ENCODE data around the gene OGFRL1. TPM values are rescaled to one million over a fixed set of nuclear protein-coding genes. Genes with fewer than 3 reads are reported as not detected.

The OGFRL1 gene
- total and polyA plus RNA-seq, 2 donors (not counting 1 experiment from before 2014, with no cell fraction given), result 6.4 to 31.6 TPM

DNA sequence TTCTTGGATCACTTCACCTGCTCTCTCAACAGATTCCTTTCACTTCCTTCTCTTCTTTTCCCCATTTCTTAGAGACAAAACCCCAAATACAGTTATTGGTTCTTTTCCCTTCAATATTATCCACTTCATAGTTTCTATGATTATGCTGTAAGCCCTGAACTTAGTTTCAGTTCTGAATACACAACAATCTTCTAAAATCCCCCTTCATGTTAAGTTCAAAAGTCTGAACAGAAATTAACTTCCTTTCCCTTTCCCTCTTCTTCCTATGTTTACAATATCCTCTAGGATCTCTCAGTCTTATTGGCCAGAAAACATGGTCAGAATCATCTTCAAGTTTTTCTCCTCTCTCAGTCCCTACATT lies 57.7 kb downstream of the OGFRL1 start:
- Mint-ChIP-seq H3K27me3 (peaks cover 5% of the 10 kb centered on the region), H3K4me1 (peaks cover 10% of the 10 kb centered on the region), H3K4me3 (no peak overlapping the region), H3K9me3 (ENCODE audit: insufficient read depth) (no peaks in the 10 kb centered on the region), H3K27ac (no peak overlapping the region)
- H3K79me2 ChIP-seq (ENCODE audit: control insufficient read depth, insufficient read depth, low read length), result no peaks in the 10 kb centered on the region
- H3K27ac ChIP-seq (ENCODE audit: low read length in 2 of 2), result no peak overlapping the region
- no peak overlapping the region for H3K4me3 ChIP-seq (ENCODE audit: control extremely low read depth in 1 of 5, extremely low read depth in 1 of 5, insufficient read depth in 1 of 5, low read depth in 2 of 5, low read length in 4 of 5)
- TF ChIP-seq, protein P1, sequence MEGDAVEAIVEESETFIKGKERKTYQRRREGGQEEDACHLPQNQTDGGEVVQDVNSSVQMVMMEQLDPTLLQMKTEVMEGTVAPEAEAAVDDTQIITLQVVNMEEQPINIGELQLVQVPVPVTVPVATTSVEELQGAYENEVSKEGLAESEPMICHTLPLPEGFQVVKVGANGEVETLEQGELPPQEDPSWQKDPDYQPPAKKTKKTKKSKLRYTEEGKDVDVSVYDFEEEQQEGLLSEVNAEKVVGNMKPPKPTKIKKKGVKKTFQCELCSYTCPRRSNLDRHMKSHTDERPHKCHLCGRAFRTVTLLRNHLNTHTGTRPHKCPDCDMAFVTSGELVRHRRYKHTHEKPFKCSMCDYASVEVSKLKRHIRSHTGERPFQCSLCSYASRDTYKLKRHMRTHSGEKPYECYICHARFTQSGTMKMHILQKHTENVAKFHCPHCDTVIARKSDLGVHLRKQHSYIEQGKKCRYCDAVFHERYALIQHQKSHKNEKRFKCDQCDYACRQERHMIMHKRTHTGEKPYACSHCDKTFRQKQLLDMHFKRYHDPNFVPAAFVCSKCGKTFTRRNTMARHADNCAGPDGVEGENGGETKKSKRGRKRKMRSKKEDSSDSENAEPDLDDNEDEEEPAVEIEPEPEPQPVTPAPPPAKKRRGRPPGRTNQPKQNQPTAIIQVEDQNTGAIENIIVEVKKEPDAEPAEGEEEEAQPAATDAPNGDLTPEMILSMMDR (IDR thresholded peaks at IDR 0.05), result no peak
- TF ChIP-seq EZH2 (IDR thresholded peaks at IDR 0.05; ENCODE audit: borderline replicate concordance, insufficient read depth, low read depth, low read length, poor library complexity, severe bottlenecking), result no peak
- no peak overlapping the region for H3K4me2 ChIP-seq (replicated peaks; ENCODE audit: low read depth, low read length, poor library complexity, severe bottlenecking)
- H3K9ac ChIP-seq (ENCODE audit: low read length), result no peak overlapping the region
- ATAC-seq (ENCODE audit: low read depth) (no peak), DNase-seq (no peak)
- ChIA-PET CTCF (interaction anchor here (1.0 to 6.7 kb wide), 2 partner anchors 25 to 156 kb away, joined by 3 to 52 read pairs; no protein-coding TSS in a partner anchor), POLR2A (no interaction called here)
- no peaks in the 10 kb centered on the region for H3K9me3 ChIP-seq (ENCODE audit: control extremely low read depth in 1 of 3, control insufficient read depth in 2 of 3, insufficient read depth in 1 of 3, low read length in 2 of 3)
- H3K36me3 ChIP-seq (replicated peaks in 1 of 2; ENCODE audit: control extremely low read depth in 1 of 2, control insufficient read depth in 1 of 2, extremely low read depth in 1 of 2, insufficient read depth in 2 of 2, low read length in 1 of 2), result no peaks in the 10 kb centered on the region
- no peaks in the 10 kb centered on the region for H3K27me3 ChIP-seq (replicated peaks in 1 of 4; ENCODE audit: control extremely low read depth in 1 of 4, control insufficient read depth in 3 of 4, insufficient read depth in 4 of 4, low read length in 3 of 4)
- no peak overlapping the region for H2AFZ ChIP-seq (ENCODE audit: insufficient read depth, low read depth, low read length, poor library complexity, severe bottlenecking)
- H4K20me1 ChIP-seq (ENCODE audit: control insufficient read depth, insufficient read depth, low read length, poor library complexity, severe bottlenecking), result no peaks in the 10 kb centered on the region
- intact Hi-C loops (cut with micrococcal nuclease), result loop anchor here (10.0 kb wide), 1 partner anchor 392 kb away; the partner anchor contains the start of gene B3GAT2
- H3K4me1 ChIP-seq (ENCODE audit: control insufficient read depth in 2 of 2, insufficient read depth in 2 of 2, low read length in 2 of 2), result peaks cover 5 to 9% of the 10 kb centered on the region in 2 donors

DNA sequence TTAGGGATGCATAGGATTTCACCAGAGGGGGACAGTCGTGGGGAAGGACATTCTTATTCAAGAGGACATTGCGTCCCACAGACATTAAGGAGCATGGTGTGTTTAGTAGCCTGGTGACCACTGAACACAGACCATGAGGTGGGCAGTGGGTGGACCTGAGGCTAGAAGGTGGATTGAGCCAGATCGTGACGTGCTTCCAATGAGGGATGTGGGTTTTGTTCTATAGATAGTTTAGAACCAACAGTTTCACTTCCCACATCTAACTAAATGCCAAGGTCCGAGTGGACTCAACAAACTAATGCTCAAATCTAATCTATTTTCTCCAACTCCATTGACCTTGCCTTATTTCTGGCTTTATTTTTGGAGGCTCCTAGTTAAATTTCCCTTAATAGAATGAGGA lies 58.5 kb downstream of the OGFRL1 start:
- TF ChIP-seq, protein P1 (IDR thresholded peaks at IDR 0.05), result no peak
- TF ChIP-seq EZH2 (IDR thresholded peaks at IDR 0.05; ENCODE audit: borderline replicate concordance, insufficient read depth, low read depth, low read length, poor library complexity, severe bottlenecking), result no peak
- no peaks in the 10 kb centered on the region for H3K9me3 ChIP-seq (ENCODE audit: control extremely low read depth in 1 of 3, control insufficient read depth in 2 of 3, insufficient read depth in 1 of 3, low read length in 2 of 3)
- no peaks in the 10 kb centered on the region for H3K36me3 ChIP-seq (replicated peaks in 1 of 2; ENCODE audit: control extremely low read depth in 1 of 2, control insufficient read depth in 1 of 2, extremely low read depth in 1 of 2, insufficient read depth in 2 of 2, low read length in 1 of 2)
- H3K9ac ChIP-seq (ENCODE audit: low read length), result no peak overlapping the region
- no peaks in the 10 kb centered on the region for H3K27me3 ChIP-seq (replicated peaks in 1 of 4; ENCODE audit: control extremely low read depth in 1 of 4, control insufficient read depth in 3 of 4, insufficient read depth in 4 of 4, low read length in 3 of 4)
- no peaks in the 10 kb centered on the region for H3K79me2 ChIP-seq (ENCODE audit: control insufficient read depth, insufficient read depth, low read length)
- H3K4me2 ChIP-seq (replicated peaks; ENCODE audit: low read depth, low read length, poor library complexity, severe bottlenecking), result no peak overlapping the region
- Mint-ChIP-seq H3K9me3 (ENCODE audit: insufficient read depth) (no peaks in the 10 kb centered on the region), H3K4me3 (no peak overlapping the region), H3K4me1 (peaks cover 10% of the 10 kb centered on the region), H3K27ac (no peak overlapping the region), H3K27me3 (peaks cover 5% of the 10 kb centered on the region)
- ATAC-seq (ENCODE audit: low read depth) (no peak), DNase-seq (no peak)
- POLR2A ChIA-PET, result no interaction called here
- 64% methylated on average over 3 of the region's 5 CpGs for whole genome bisulfite sequencing (ENCODE audit: insufficient coverage)
- intact Hi-C loops (cut with micrococcal nuclease), result loop anchor here (10.0 kb wide), 1 partner anchor 392 kb away; the partner anchor contains the start of gene B3GAT2
- H3K27ac ChIP-seq (ENCODE audit: low read length in 2 of 2), result no peak overlapping the region
- peaks cover 5 to 9% of the 10 kb centered on the region in 2 donors for H3K4me1 ChIP-seq (ENCODE audit: control insufficient read depth in 2 of 2, insufficient read depth in 2 of 2, low read length in 2 of 2)
- no peak overlapping the region for H2AFZ ChIP-seq (ENCODE audit: insufficient read depth, low read depth, low read length, poor library complexity, severe bottlenecking)
- no peak overlapping the region for H3K4me3 ChIP-seq (ENCODE audit: control extremely low read depth in 1 of 5, extremely low read depth in 1 of 5, insufficient read depth in 1 of 5, low read depth in 2 of 5, low read length in 4 of 5)
- CTCF ChIA-PET, result interaction anchor here (1.7 to 6.7 kb wide), 2 partner anchors 156 to 157 kb away, joined by 24 to 52 read pairs; no protein-coding TSS in a partner anchor
- no peaks in the 10 kb centered on the region for H4K20me1 ChIP-seq (ENCODE audit: control insufficient read depth, insufficient read depth, low read length, poor library complexity, severe bottlenecking)
